Tongue (tissue), 2 donors: ENCODE data around the gene MRPS25. TPM values are rescaled to one million over a fixed set of nuclear protein-coding genes. Genes with fewer than 3 reads are reported as not detected.
"Not testable (repeated sequence)": the region's sequence is repeated elsewhere in the genome, so short reads cannot be mapped to it uniquely, and the experiment has no call there.

Source experiments
- DNase-seq: peaks from one replicate; pipeline ENCODE4 v3.0.0-alpha.2; 2015
- total RNA-seq: library from RNA; depleted of rRNA; stranded (reverse); fragments of >200 nt; gene quantifications from one replicate; pipeline ENCODE4 v1.2.3, GENCODE V29; 2014

The MRPS25 gene
- total RNA-seq, 1 donor from 2014 or later: 28.3 TPM

DNA sequence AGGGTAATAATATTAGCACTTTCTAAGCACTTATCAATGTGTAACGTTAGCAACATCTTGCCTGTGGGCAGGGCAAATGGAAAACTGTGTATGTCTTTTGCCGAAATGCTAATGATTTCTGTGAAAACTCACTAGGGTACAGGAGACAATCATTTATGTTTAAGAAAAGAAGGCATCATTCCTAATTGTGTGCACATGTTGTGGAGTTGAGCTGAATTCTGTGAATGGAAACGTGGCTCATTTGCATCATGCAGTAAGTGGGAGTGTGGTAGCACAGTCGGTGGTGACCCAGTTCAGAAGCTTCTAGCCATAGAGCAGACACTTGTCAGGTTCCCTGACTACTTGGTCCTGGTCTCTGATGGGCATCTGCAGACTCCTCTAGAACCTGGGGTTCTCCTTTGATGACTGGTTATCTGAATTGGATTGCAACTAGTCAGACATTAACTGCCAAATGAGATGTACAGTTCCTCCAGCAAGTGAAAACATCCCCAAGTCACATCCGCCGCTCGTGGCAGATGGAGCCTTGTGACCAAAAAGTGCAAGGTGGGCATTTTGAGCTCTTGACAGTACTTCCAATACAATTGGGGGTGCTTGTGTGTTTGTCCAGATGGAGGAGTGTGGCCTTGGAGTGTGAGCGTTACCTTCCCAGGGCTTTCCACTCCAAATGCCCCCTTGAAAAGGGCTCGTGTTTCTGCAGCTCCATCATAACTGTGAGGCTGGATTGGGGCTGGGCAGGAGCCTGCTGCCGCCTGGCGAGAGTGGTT is 21.5 kb downstream of the MRPS25 start:
- no peak for DNase-seq

DNA sequence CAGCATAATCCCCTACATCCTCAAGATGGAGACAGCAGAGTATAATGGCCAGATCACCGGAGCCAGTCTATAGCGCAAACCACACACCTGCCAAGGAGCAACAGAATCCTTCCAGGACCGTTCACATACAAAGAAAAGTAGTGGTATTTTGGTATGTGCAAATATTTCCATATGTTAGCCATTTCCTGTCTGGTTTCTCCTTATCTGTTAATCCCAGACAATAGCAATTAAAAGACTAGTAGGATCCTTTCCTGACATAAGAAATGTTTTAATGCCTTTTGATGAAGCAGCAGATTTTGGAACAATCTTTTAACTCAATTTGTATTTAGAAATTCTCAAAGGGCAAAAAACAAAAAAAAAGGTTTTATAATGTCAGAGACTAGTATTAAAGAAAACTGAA is 22.2 kb downstream of the MRPS25 start:
- DNase-seq: no peak

DNA sequence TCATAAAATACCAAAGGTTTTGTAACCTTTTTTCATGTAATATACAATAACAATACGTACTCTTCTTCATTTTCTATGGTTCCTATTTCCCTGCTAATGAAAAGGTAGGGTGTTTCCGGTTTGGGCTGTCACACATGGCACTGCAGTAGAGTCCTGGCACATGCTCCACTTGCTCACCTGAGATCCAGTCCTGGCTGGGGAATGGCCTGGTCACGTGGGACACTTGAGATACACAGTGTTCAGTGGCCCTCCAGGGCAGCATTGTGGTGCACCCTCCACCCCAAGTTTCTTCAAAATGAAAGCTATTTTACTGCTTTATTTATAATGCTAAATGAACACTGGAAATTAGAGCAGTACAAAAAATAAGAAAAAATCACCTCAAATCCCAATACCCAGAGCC is 23.2 kb downstream of the MRPS25 start:
- DNase-seq: no peak

DNA sequence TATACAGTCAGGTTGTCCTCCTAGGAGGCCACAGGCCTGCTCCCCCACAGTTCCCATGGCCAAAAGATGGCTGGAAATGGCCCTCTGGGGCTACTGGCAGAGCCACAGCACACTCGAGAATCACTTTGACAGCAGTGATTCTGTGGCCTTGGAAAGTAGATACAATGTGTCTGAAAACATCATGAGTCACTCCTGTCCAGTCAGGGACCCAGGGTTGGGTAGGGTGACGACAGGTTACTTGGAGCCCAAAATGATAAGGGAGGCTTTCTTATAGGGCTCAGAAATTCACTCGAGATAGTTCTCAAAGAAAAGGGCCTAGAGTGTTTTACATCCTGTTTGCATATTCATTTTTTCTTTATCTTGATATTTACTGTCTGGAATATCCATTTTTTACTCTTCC is 24.3 kb downstream of the MRPS25 start:
- DNase-seq: no peak

DNA sequence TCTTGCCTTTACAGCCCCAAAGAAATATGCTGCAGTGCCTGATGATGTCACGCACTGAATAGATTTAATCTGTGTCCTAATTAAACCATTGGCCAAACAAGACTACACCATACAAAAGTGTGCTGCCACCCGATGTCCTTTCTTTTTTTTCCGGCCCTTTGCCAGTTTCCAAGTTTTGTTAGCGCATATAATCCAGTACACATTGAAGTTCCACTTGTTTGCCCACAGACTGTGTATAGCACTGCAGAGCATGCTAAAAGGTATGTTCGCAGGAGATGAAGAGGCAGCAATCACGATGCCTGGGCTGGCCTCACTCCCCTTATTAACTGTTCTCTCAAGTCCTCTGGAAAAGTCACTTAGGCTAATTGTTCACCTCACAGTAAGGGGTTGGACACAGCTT is 26.8 kb downstream of the MRPS25 start:
- DNase-seq: no peak

DNA sequence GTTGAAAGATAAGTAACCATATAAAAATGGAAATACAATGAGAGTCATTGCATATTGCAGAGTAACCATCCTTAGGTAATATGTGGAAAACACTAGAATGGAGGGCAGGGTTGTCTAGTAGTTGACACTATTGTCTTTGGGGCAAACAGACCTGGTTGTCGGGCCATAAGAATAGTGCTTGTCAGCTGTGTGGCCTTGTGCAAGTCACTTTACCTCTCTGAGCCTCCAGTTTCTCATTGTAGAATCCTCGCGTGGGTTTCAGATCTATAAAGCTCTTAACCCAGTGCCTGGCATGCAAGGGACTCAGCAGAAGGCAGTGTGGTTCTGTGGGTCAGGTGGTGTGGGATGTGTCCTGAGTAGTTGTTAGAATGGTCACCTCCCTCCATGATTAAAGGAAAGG is 32.0 kb downstream of the MRPS25 start:
- no peak for DNase-seq

DNA sequence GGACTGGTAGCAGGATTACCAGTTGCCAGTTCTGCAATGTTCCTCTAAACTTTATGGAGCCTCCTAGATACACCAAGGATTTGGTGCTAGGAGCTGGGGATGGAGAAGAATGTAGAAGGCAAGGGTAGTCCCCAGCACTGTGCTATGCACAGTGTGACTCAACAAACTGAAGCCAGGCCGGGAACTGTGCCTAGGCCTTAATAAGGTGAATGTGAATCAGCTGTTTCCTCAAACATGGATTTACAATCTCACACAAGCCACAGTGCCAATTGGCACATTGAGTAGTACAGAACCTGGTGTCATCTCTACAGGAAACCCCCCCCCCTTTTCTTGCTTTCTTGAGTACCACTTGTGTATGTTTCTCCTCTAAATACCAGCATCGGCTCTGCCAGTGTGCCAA is 32.5 kb downstream of the MRPS25 start:
- no peak for DNase-seq

DNA sequence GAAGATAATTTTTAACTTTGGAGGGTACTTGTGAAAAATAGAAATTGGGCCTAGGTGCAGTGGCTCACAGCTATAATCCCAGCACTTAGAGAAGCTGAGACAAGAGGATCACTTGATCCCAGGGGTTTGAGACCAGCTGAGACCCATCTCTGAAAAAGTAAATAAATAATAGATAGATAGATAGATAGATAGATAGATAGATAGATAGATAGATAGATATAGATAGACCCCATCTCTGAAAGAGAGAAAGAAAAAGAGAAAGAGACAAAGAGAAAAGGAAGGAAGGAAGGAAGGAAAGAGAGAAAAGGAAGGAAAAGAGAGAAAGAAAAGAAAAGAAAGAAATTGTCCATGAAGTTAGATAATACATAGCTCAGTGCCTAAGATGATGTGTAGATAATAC is 35.5 kb downstream of the MRPS25 start:
- DNase-seq: no peak

DNA sequence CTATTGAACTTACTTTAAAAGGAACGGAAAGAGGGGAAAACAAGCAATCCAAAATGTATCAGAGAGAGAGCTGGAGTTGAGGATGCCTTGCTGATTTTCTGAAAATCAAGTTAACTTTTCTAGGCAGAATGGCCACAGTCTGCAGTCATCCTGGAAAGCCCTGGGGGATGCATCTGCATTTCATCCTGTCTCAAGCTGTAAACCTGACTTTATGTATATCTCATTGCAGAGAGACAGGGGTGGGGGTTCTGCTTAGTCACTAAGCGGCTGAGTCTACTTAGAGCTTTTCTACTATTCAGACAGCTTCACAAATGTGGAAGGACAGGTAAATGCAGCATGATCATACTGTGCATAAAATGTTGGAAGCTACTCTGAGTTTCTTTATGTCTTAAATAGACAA is 41.4 kb downstream of the MRPS25 start:
- no peak for DNase-seq

DNA sequence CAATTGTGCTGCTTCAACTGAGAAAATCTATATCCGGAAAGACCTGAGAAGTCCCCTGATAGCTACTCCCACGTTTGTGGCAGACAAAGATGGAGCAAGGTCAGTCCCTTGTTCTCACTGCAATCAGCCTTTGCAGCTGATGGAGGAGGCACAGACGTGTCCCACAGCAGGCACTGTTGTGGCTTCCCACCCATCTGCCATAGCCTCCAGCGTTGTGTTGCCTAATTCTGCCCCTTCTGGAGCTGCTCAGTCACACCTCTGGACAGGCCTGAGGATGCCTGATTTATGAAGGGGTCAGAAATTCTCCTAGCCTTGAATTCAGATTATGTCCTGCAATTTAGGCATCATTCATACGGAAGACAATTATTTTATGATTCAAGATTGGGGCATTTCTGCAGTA is 41.9 kb downstream of the MRPS25 start:
- DNase-seq: no peak

DNA sequence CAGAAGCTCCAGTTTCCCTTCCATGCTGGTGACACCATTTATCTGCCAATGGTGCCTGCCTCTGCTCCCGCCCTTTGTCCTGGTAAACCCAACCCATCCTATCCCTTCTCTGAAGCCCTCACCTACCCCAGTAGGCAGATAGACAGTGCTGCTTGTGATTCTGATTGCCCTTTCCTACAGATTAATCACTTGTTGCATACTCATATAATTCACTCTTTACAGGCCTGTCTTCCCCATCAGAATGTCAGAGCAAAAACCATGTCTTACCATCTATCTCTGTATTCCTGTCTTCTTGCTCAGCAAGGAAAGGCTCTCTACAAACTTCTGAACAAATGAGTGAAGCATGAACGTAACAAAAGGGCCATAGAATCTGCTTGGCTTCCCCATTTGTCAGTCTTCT is 47.9 kb downstream of the MRPS25 start:
- DNase-seq: no peak

DNA sequence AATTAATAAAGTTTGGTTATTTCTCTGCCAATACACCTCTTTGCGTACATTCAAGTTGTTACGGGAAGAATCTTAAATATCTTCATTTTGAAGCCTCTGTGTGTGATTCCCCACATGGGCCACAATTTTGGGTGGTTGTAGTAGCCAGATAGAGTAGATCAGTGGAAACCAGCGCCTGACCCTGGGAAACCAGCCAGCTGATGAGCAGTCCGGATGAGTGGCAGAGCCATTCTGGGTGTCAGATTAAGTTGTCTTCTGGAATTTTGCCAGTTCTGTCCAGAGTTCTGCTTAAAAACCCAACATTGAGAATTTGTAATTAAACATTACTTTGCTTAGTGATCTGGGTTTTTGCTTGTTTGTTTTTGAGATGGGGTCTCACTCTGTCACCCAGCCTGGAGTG is 49.7 kb downstream of the MRPS25 start:
- no peak for DNase-seq

DNA sequence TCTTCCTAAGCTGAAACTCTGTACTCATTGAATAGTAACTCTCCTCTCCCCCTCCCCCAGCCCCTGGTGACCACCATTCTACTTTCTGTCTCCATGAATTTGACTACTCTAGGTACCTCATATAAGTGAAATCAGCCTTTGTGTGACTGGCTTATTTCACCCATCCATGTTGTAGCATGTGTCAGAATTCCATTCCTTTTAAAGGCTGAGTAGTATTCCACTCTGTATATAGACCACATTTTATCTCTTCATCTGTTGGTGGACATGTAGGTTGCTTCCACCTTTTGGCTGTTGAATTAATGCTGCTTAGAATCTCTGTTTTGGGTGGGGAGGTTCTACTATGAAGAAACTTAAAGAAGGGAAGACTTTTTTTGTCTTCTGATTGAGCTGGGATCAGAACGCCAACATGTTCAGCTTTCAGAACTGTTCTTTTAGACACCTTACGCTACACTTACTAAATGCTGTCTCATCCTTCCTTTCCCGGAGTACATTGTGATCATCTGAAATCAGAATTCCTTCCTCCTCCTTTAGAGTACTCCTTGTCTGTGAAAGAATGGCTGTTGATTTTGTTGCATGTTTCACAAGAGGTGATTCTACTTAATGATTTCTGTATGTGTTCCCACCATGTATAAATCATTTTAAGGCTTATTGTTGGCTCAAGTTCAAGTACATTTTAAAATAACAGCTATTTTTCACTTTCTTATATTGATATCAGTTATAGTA is 50.3 kb downstream of the MRPS25 start:
- no peak for DNase-seq

DNA sequence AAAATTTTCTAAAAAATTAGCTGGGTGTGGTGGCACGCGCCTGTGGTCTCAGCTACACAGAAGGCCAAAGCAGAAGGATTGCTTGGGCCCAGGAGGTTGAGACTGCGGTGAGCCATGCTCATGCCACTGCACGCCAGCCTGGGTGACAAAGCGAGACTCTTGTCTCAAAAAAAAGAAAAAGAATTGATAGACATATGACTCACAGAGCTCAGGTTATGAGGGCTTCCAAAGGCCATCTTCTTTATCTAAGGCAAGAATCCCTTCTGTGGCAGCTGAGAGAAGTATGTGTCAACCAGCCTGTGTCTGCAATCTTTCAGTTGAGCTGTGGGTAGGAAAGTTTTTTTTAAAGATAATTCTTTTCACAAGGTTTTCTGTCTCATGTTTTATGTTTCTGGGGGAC is 53.9 kb downstream of the MRPS25 start:
- no peak for DNase-seq

DNA sequence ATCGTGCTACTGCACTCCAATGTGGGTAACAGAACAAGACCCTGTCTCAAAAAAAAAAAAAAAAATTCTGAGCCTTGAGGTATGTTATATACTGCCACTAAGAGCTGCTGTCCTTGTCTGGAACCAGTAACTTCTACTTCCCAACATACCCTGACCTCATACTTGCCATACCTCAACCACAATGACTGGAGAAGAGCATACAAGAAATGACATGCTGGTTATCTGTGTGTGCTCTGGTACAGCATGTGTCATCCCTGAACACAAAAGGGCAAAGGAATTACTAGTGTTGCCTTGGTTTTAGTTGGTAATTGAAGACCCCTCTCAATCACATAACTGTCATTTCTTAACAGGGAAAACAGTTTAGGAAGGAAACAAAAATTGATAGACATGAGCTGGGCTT is 54.5 kb downstream of the MRPS25 start:
- no peak for DNase-seq

DNA sequence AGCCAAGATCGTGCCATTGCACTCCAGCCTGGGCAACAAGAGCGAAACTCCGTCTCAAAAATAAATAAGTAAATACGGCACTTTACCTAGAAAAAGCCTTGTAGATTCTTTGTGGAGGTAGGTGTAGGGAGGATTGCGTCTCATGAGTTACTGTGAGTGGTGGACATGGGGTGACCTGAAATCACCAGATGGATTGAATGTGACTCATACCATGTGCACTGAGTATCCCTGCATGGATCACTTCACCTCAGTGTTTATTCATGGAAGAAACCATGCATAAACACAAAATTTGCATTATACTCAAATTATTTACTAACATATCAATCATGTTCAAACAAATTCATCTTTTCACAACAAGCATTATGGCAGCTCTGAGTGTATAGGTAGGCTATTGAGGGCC is 55.9 kb downstream of the MRPS25 start:
- DNase-seq: no peak

DNA sequence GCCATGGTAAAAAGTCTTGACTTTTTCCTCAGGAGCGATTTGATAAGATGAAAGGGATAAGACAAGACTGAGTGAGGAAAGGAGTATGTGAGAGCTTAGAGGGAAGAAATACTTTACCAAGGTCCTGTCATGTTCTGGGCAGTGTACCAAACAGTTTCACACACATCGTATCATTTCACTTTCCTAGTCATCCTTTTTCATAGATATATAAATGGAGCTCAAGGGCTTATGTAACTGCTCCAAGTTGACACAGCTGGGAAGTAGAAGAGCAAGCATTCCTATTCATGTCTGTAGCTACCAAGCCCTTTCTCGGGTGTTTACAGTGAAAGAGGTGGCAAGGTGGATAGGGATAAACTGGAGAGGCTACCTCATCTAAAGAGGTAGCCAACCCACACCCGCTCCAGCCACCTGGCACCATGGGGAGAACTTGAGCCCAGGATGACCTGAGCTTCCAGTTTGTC is 57.4 kb downstream of the MRPS25 start:
- DNase-seq: peak; percentile 36

DNA sequence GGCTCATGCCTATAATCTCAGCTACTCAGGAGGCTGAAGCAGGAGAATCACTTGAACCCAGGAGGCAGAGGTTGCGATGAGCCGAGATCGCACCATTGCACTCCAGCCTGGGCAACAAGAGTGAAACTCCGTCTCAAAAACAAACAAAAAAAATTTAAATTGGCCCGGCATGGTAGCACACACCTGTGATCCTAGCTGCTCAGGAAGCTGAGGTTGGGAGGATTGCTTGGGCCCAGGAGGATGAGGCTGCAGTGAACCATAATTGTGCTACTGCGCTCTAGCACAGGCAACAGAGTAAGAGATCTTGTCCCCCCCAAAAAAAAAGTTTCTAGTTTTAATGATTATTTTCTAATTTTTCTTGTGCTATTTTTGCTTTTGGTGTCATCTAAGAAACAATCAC is 65.9 kb downstream of the MRPS25 start:
- not testable (repeated sequence) for DNase-seq

Other genes with a start within 250 kb of the MRPS25 start
- gene FGD5, start 246.4 kb downstream of the MRPS25 start, total RNA-seq: 26.1 TPM
- gene NR2C2, start 117.7 kb downstream of the MRPS25 start, total RNA-seq: 42.7 TPM
- 44.6 TPM for gene RBSN, start 33.8 kb upstream of the MRPS25 start, total RNA-seq
- 54.7 TPM for gene CAPN7, start 140.9 kb upstream of the MRPS25 start, total RNA-seq